OCI-LY7 (cell line): ENCODE results near the gene SLC26A6.

ENCODE experiments used
- CTCF ChIP-seq: fragments of 200-600 bp; sonication (generic); conservative IDR thresholded peaks from 2 replicates; pipeline ENCODE4 v1.5.1; 2014; ENCODE audit warnings: mild to moderate bottlenecking, antibody characterized with exemption, low read length, moderate library complexity, mixed read lengths
- EZH2phosphoT487 ChIP-seq: fragments of 200-600 bp; sonication (generic); IDR thresholded peaks from 2 replicates; pipeline ENCODE4 v1.6.1; 2018; ENCODE audit warnings: low read depth, borderline replicate concordance, mild to moderate bottlenecking, mixed run types, antibody characterized with exemption, low read length, moderate library complexity, mixed read lengths

GRCh38 chr3:48593337-48593736, 41.9 kb downstream of the SLC26A6 start:
- TF ChIP-seq CTCF (no peak), EZH2phosphoT487 (no peak)
